K562 (cell line): ENCODE data around the gene VGLL3. TPM values are rescaled to one million over a fixed set of nuclear protein-coding genes. Genes with fewer than 3 reads are reported as not detected.

Experiments used
- polyA plus RNA-seq, 8 experiments: library from polyadenylated mRNA; depleted of rRNA in 4 of 8; stranded (reverse) in 5 of 8; unstranded in 3 of 8; fragments of >200 nt; fragmentation: Nextera tagmentation in 2 of 8; fragmentation: Illumina TruSeq in 1 of 8; extraction: Ambion mirVana in 2 of 8; extraction: Trizol in 1 of 8; gene quantifications; 2 replicates each; pipeline versions ENCODE4 v1.2.1 to v1.2.3, GENCODE V29; 2011 to 2014; ENCODE audit warnings: inconsistent platforms in 1 of 8, missing spikeins in 1 of 8
- total RNA-seq, 7 experiments: library from RNA; depleted of rRNA in 6 of 7; stranded (reverse); fragments of >200 nt in 6 of 7; fragmentation: Illumina TruSeq in 2 of 7; extraction: Trizol in 2 of 7; gene quantifications; 2 replicates each; pipeline versions ENCODE4 v1.2.1 to v1.2.3, GENCODE V29; 2011 to 2021; ENCODE audit warnings: low replicate concordance in 1 of 7

Gene VGLL3
- total and polyA plus RNA-seq, 9 of the 15 experiments (the other 6 are each of a cell fraction or from before 2014, with no cell fraction given): under 0.01 to 0.09 (median 0.04) TPM; not detected in 6

Other genes with a start within 250 kb of the VGLL3 start
- 7.1 and 7.5 TPM in 2 replicates for gene CHMP2B, start 236.2 kb upstream of the VGLL3 start, total RNA-seq (2014; rRNA removed)
- 15.4 and 17.3 TPM in 2 replicates for gene CHMP2B, start 236.2 kb upstream of the VGLL3 start, total RNA-seq (2014; rRNA removed; fragmentation: Illumina TruSeq; extraction: Trizol)
- gene CHMP2B, start 236.2 kb upstream of the VGLL3 start, total RNA-seq (2015; rRNA removed; fragmentation: Illumina TruSeq; extraction: Trizol): 16.5 and 17.7 TPM in 2 replicates
- gene CHMP2B, start 236.2 kb upstream of the VGLL3 start, total RNA-seq (2021): 12.8 and 14.4 TPM in 2 replicates
- 7.5 and 9.2 TPM in 2 replicates for gene CHMP2B, start 236.2 kb upstream of the VGLL3 start, polyA plus RNA-seq (2011; rRNA removed)
- 13.3 and 14.3 TPM in 2 replicates for gene CHMP2B, start 236.2 kb upstream of the VGLL3 start, polyA plus RNA-seq (2014; fragmentation: Illumina TruSeq; extraction: Trizol)
- 1 to 10 TPM; 7.4 to 8.6 TPM for gene CHMP2B, start 236.2 kb upstream of the VGLL3 start, polyA plus RNA-seq (2014; fragmentation: Nextera tagmentation; extraction: Ambion mirVana)
- 7.7 and 10.6 TPM in 2 replicates for gene CHMP2B, start 236.2 kb upstream of the VGLL3 start, polyA plus RNA-seq (2014; rRNA removed)